Measurements from ENCODE around the gene INAVA. TPM values are rescaled to one million over a fixed set of nuclear protein-coding genes. Genes with fewer than 3 reads are reported as not detected.
A peak's percentile ranks its signal among the peaks of the same experiment; 100 is the strongest.

Gene INAVA
- total RNA-seq: 0.05 TPM
- long read RNA-seq: 0 reads

- DNase-seq (no peak), ATAC-seq (no peak)
- intact Hi-C loops (cut with micrococcal nuclease): no loop called here
Observed at GRCh38 chr1:200894712-200895442, at the start of gene INAVA. Gene INAVA (plus strand): TSS chr1:200894900. CDS start chr1:200898401, 3,501 bp downstream.

GRCh38 chr1:200845360-200845759 lies 49.3 kb upstream of the INAVA start:
- intact Hi-C loops (cut with micrococcal nuclease): no loop called here
- DNase-seq (no peak), ATAC-seq (no peak)

- DNase-seq (no peak), ATAC-seq (no peak)
- intact Hi-C loops (cut with micrococcal nuclease): no loop called here
Observed at GRCh38 chr1:200846398-200846797, 48.3 kb upstream of the INAVA start.

- no peak for DNase-seq
- no peak for ATAC-seq
Observed at GRCh38 chr1:200849430-200849829, 45.3 kb upstream of the INAVA start.

GRCh38 chr1:200850554-200850953 lies 44.1 kb upstream of the INAVA start:
- ATAC-seq (no peak), DNase-seq (no peak)
- intact Hi-C loops (cut with micrococcal nuclease): no loop called here

More at GRCh38 chr1:200849430-200849829, 45.3 kb upstream of the INAVA start:
- intact Hi-C loops (cut with micrococcal nuclease): no loop called here

- peak; percentile 46 for ATAC-seq
- intact Hi-C loops (cut with micrococcal nuclease): no loop called here
- DNase-seq: no peak
Observed at GRCh38 chr1:200856716-200857357, 37.9 kb upstream of the INAVA start.

- DNase-seq (no peak), ATAC-seq (no peak)
- intact Hi-C loops (cut with micrococcal nuclease): no loop called here
Observed at GRCh38 chr1:200857804-200858203, 36.9 kb upstream of the INAVA start.

GRCh38 chr1:200861937-200862647 lies 32.6 kb upstream of the INAVA start:
- no peak for ATAC-seq
- intact Hi-C loops (cut with micrococcal nuclease): no loop called here
- no peak for DNase-seq

GRCh38 chr1:200862713-200863415 lies 31.8 kb upstream of the INAVA start:
- intact Hi-C loops (cut with micrococcal nuclease): no loop called here
- ATAC-seq (no peak), DNase-seq (no peak)

GRCh38 chr1:200866116-200866515 lies 28.6 kb upstream of the INAVA start:
- intact Hi-C loops (cut with micrococcal nuclease): no loop called here
- ATAC-seq (no peak), DNase-seq (no peak)

- no peak for DNase-seq
- ATAC-seq: no peak
- intact Hi-C loops (cut with micrococcal nuclease): no loop called here
Observed at GRCh38 chr1:200866521-200866920, 28.2 kb upstream of the INAVA start.

- ATAC-seq (peak; percentile 41), DNase-seq (no peak)
- intact Hi-C loops (cut with micrococcal nuclease): no loop called here
Observed at GRCh38 chr1:200867018-200867811, 27.5 kb upstream of the INAVA start.

GRCh38 chr1:200869376-200869752 lies 25.3 kb upstream of the INAVA start:
- DNase-seq: no peak
- no peak for ATAC-seq
- intact Hi-C loops (cut with micrococcal nuclease): no loop called here

GRCh38 chr1:200869753-200870391 lies 24.8 kb upstream of the INAVA start:
- intact Hi-C loops (cut with micrococcal nuclease): no loop called here
- DNase-seq (no peak), ATAC-seq (no peak)

- DNase-seq: no peak
- ATAC-seq: no peak
- intact Hi-C loops (cut with micrococcal nuclease): no loop called here
Observed at GRCh38 chr1:200872446-200873115, 22.1 kb upstream of the INAVA start, which contains the start of gene GPR25. Gene GPR25 (plus strand): TSS chr1:200872981. CDS start chr1:200873038, 57 bp downstream.

- intact Hi-C loops (cut with micrococcal nuclease): no loop called here
- ATAC-seq (peak; percentile 22), DNase-seq (no peak)
Observed at GRCh38 chr1:200873116-200873670, 21.5 kb upstream of the INAVA start.

- ATAC-seq: no peak
- intact Hi-C loops (cut with micrococcal nuclease): no loop called here
- no peak for DNase-seq
Observed at GRCh38 chr1:200873671-200874397, 20.9 kb upstream of the INAVA start.

All from left ventricle myocardium superior (tissue), 1 donor.